22Rv1 (cell line): ENCODE results near the gene PLXND1.

ENCODE experiments used
- H3K27ac ChIP-seq: fragments of 450-650 bp; 2 replicates; pipeline ENCODE4 v1.5.1; 2017
- CTCF ChIP-seq: fragments of 450-650 bp; IDR thresholded peaks from 2 replicates; pipeline ENCODE4 v1.5.1; 2017; ENCODE audit warnings: mild to moderate bottlenecking
- ZFX ChIP-seq: fragments of 450-650 bp; IDR thresholded peaks from 2 replicates; pipeline ENCODE4 v1.6.1; 2017; ENCODE audit warnings: antibody characterized with exemption, borderline replicate concordance

Gene PLXND1

DNA sequence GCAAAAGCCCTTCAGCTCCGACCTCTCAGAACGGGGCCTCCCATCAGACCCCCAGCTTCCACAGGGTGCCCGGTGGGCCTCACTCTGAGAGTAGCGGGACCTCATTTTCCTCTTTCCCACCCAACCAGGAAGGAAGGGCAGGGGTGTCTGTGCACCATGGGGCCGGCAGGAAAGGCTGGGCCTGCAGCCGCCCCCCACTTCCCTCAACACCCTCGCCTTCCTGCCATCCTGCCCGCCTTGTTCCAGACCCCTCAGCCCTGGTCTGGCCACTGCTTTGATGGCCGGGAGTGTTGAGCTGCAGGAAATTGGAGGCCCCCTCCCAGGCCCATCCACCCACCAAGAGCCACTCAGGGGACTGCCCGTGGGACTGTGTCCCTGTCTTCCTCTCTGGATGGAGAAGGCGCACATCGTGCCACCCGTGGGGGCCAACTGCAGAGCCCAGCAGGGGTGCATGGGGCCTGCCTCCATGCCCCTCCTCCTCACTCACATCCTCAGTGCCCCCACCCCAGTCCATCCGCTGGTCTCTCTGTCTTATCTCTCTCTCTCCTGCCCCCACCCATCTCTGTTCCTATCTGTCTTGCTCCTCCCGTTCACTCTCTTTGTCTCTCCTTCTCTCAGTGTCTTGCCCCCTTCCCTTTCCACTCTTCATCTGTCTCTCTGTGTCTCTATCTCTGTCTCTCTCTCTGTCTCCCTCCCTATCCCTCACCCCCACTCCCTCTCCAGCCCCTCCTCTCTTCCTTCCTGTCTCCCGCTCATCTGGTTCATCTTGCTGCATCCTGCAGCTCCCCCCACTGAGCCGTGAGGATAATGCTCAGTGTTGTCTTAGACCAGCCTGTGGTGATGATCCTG lies 1.8 kb upstream of the PLXND1 start:
- no peak overlapping the region for H3K27ac ChIP-seq
- no peak for TF ChIP-seq ZFX
- no peak for TF ChIP-seq CTCF

DNA sequence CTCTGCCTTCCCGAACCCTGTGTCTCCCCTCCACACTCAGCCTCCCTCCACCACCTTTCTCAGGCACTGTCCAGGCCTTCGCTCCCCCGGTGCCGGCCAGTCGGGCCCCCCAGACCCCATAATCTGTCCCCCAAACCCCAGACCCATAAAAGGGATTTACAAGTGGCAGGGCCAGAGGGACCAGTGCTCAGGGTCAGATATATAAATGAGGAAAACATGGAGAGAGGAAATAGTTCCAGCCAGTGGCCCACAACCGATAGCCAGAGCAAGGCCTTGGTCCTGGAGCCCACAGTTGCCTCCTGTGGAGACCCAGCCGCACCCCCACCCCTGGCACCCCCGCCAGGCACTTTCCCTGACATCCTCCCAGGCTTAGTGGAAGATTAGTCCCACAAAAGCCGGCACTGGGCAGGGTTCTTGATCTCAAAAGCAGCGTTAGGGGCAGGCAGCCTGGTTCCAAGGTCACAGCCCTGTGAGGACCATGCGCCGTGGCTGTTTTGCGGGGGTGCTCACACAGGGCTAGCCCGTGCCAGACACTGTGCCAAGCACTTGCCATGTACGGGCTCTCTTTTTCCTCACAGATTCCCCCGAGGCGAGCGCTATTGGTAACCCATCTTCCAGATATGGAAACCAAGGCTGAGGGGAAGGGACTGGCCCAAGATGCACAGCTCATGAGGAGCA lies 1.1 kb upstream of the PLXND1 start:
- H3K27ac ChIP-seq: peak overlapping the region; percentile 50
- TF ChIP-seq ZFX (no peak), CTCF (no peak)

DNA sequence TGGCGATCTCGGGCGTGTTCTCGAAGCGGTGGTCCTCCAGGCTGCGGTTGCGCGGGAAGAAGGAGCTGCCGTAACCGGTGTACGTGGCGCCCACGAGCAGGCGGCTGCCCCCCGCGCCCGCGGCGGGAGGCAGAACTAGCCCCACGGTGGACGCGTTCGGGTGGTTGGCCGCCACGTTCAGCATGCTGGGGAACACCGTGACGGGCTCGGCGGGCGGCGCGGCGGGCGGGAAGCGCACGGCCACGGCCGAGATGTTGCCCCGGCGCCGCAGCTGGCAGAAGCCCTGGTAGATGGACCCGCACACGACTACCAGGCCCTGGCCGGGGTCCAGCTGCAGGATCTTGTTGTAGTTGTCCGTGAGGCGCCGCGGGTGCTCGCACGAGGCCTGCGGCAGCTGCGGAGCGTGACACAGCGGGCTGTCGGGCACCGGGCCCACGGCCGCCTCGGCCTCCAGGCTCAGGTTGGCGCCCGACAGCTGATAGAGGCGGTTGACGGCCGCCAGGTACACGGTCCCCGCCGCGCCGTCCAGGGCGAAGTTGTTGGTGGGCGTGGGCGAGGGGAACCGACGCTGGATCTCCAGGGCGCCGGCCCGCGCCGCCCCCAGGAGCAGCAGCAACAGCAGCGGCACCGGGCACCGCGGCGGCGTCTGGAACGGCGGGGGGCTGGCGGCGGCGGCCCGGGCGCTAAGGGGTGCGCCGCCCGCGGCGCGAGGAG lies 397 bp downstream of the PLXND1 start:
- peak overlapping the region; percentile 56 for H3K27ac ChIP-seq
- TF ChIP-seq CTCF (no peak), ZFX (no peak)

GRCh38 chr3:129605203-129605921 lies 1.1 kb downstream of the PLXND1 start:
- peak overlapping the region; percentile 56 for H3K27ac ChIP-seq
- TF ChIP-seq ZFX: no peak
- peak; percentile 18; the same call in 1 of the 2 replicates for TF ChIP-seq CTCF

- H3K27ac ChIP-seq: no peak overlapping the region
Measured at GRCh38 chr3:129604767-129605166, 1.7 kb downstream of the PLXND1 start.

More at GRCh38 chr3:129604767-129605166, 1.7 kb downstream of the PLXND1 start:
- TF ChIP-seq CTCF (no peak), ZFX (no peak)
